Left ventricle myocardium inferior (tissue), 1 donor: Measurements from ENCODE around the gene RENBP. TPM values are rescaled to one million over a fixed set of nuclear protein-coding genes. Genes with fewer than 3 reads are reported as not detected.

Source experiments
- DNase-seq: peaks from one replicate; pipeline ENCODE4 v3.0.0-alpha.2; 2020
- H3K27ac ChIP-seq: fragments of 200-600 bp; replicated peaks from 2 replicates; pipeline ENCODE4 v1.8.0; 2021
- H3K27me3 ChIP-seq: fragments of 200-600 bp; 2 replicates; pipeline ENCODE4 v1.8.0; 2021; ENCODE audit warnings: low read depth
- H3K36me3 ChIP-seq: fragments of 200-600 bp; 2 replicates; pipeline ENCODE4 v1.8.0; 2021
- H3K4me1 ChIP-seq: fragments of 200-600 bp; 2 replicates; pipeline ENCODE4 v1.8.0; 2021
- H3K4me3 ChIP-seq: fragments of 200-600 bp; 2 replicates; pipeline ENCODE4 v1.8.0; 2021; ENCODE audit warnings: mild to moderate bottlenecking, moderate library complexity
- H3K9me3 ChIP-seq: fragments of 200-600 bp; replicated peaks from 2 replicates; pipeline ENCODE4 v1.8.0; 2021
- CTCF ChIP-seq: fragments of 200-600 bp; IDR thresholded peaks from 2 replicates; pipeline ENCODE4 v1.8.0; 2021; ENCODE audit warnings: antibody characterized with exemption, mild to moderate bottlenecking, borderline replicate concordance
- intact Hi-C: fragments of 100-400 bp; cut with micrococcal nuclease; formaldehyde crosslinking; loops from one replicate; pipeline ENCODE4 v1.11.0; 2022
- long read RNA-seq: library from polyadenylated mRNA; unstranded; transcript quantifications from one replicate; pipeline ENCODE4 v2.0.0, GENCODE V29; 2021
- total RNA-seq: library from RNA; stranded (reverse); fragmentation: NEBNext Ultra II Directional; extraction: Animal tissue kit (Norgen Biotek cat#: 25700); gene quantifications from one replicate; pipeline ENCODE4 v1.2.1, GENCODE V29; 2021
- donor health status: DM: no; HTN: yes; CAD: no; lungs with severe emphysema.

The RENBP gene
- 7.5 TPM for total RNA-seq
- long read RNA-seq: 0 reads

DNA sequence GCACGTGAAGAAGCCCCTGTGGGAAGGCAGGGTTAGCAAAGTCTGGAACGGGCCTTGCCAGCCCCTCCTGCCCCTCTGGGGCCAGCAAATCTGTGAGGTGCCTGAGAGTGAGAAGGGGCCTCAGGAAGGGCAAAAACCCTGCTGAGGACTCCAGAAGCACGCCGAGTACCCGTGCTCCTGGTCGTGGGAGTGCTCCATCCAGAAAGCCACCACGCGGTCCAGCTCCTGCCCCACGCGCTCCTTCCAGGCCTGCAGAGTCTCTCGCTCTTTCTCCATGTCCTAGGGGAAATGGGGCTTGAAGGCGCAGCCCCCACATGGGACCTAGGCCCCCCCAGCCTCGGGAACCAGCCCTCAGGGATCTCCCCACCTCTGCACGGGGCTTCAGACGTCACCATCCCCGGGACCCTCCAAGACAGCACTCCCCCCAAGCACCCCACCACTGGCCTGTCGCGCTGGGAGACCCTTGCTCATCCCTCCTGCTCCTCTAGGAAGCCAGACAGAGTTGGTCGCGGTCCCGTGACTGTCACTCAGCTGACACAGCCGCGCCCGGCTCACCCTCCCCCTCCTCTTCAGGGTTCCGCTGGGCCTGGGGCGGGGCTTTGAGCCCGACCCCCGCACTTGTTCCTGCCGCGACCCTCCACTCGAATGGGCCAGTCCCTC, at the start of gene RENBP:
Gene RENBP (minus strand): TSS at position 504 of the 660 bp plus-strand sequence. CDS start 33 bp downstream, at position 471.
- H3K27ac ChIP-seq: peak within 1 kb of the TSS; percentile 50
- intact Hi-C loops: no loop called here
- peak; percentile 61 for DNase-seq

GRCh38 chrX:153993978-153994377, 49.5 kb upstream of the RENBP start:
- Histone ChIP-seq H3K36me3 (no peaks in the 10 kb centered on the region), H3K27me3 (no peaks in the 10 kb centered on the region), H3K4me3 (no peak overlapping the region), H3K4me1 (no peaks in the 10 kb centered on the region), H3K9me3 (no peaks in the 10 kb centered on the region), H3K27ac (no peak overlapping the region)
- no peak for TF ChIP-seq CTCF
- no peak for DNase-seq
- intact Hi-C loops: no loop called here

More for the DNA sequence above, at the start of gene RENBP:
- H3K27me3 ChIP-seq: no peaks in the 10 kb centered on the region
- peaks cover 29% of the 10 kb centered on the region for H3K4me1 ChIP-seq
- no peak for TF ChIP-seq CTCF
- H3K9me3 ChIP-seq: no peaks in the 10 kb centered on the region
- H3K36me3 ChIP-seq: peaks cover under 1% of the 10 kb centered on the region
- peak within 1 kb of the TSS; percentile 60 for H3K4me3 ChIP-seq

- no peaks in the 10 kb centered on the region for H3K36me3 ChIP-seq
- no peaks in the 10 kb centered on the region for H3K4me1 ChIP-seq
- no peaks in the 10 kb centered on the region for H3K9me3 ChIP-seq
- DNase-seq: no peak
- no peak overlapping the region for H3K4me3 ChIP-seq
- no peak overlapping the region for H3K27ac ChIP-seq
- TF ChIP-seq CTCF: no peak
- H3K27me3 ChIP-seq: no peaks in the 10 kb centered on the region
- intact Hi-C loops: no loop called here
Measured at GRCh38 chrX:153993079-153993478, 48.6 kb upstream of the RENBP start.

GRCh38 chrX:153992180-153992579, 47.7 kb upstream of the RENBP start:
- Histone ChIP-seq H3K27me3 (no peaks in the 10 kb centered on the region), H3K4me3 (no peak overlapping the region), H3K36me3 (no peaks in the 10 kb centered on the region), H3K4me1 (no peaks in the 10 kb centered on the region), H3K9me3 (no peaks in the 10 kb centered on the region), H3K27ac (no peak overlapping the region)
- no peak for TF ChIP-seq CTCF
- intact Hi-C loops: no loop called here
- DNase-seq: no peak

- no peak overlapping the region for H3K4me3 ChIP-seq
- DNase-seq: no peak
- H3K9me3 ChIP-seq: no peaks in the 10 kb centered on the region
- no peaks in the 10 kb centered on the region for H3K4me1 ChIP-seq
- H3K36me3 ChIP-seq: no peaks in the 10 kb centered on the region
- no peak overlapping the region for H3K27ac ChIP-seq
- no peak for TF ChIP-seq CTCF
- intact Hi-C loops: no loop called here
- H3K27me3 ChIP-seq: no peaks in the 10 kb centered on the region
Measured at GRCh38 chrX:153991013-153991580, 46.7 kb upstream of the RENBP start.
